ENCODE measurements around the gene SMIM5. TPM values are rescaled to one million over a fixed set of nuclear protein-coding genes. Genes with fewer than 3 reads are reported as not detected.
A peak's percentile ranks its signal among the peaks of the same experiment; 100 is the strongest.

The SMIM5 gene
- total and polyA plus RNA-seq, 2 of the 13 experiments (the other 11 are each of a cell fraction or from before 2014, with no cell fraction given), result not detected

DNA sequence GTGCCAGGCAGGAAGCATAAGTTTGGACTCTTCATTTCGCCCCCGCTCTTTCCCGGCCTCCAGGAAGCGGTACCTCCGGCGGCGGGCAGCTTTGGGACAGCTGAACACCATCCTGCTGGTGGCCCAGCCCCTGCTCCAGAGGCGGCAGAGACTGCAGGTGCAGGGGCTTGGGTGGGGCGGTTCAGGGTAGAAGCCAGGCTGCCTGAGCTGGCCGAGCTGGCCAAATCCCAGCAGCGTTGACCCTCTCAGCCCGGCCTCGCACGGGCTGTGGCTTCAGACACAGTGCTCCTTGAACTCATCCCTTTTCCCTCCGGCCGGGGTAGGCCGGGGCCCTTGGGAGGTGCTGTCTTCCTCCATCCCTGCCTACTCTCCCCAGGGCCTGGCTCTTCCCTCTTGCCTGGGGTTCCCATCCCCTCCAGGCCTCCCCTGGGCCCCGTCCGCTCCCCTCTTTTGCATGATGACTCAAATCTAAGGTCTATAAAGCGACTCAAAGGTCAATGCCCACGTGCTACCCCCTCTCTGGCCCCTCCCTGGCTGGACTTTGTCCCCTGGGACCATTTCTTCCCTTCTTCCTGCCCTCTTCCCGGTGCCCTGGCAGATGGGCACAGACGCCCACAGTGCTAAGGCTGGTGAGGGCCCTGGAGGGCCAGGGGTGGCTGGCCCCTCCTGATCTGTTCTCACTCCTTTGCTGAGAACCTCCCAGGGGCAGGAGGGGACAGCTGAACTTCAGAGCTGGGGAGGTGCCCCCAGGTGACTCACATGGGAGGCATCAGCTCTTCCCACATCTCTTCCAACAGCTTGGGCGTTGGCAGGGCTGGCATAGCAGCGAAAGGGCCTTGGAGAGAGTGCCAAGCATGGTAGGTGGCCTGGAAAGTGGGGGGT, 22.9 kb upstream of the SMIM5 start:
- no peaks in the 10 kb centered on the region for H3K36me3 ChIP-seq (replicated peaks in 1 of 2; ENCODE audit: control insufficient read depth in 1 of 2, insufficient read depth in 2 of 2, low read length in 2 of 2)
- whole genome bisulfite sequencing (ENCODE audit: low lambda C conversion rate), result 2% methylated on average over 21 of the region's 25 CpGs
- peak overlapping the region; percentile 46 to 73 (median 46) for H3K4me3 ChIP-seq (replicated peaks in 1 of 3; ENCODE audit: insufficient read depth in 1 of 3, low read depth in 2 of 3, low read length in 3 of 3)
- no peak for FAIRE-seq
- peak overlapping the region; percentile 55; the same call in 1 of the 2 replicates for H3K9ac ChIP-seq (ENCODE audit: insufficient read depth, low read depth, low read length)
- peaks cover 0 to 2% of the 10 kb centered on the region in 2 experiments; a peak in 1 of 5 replicates for H3K27me3 ChIP-seq (ENCODE audit: control insufficient read depth in 1 of 2, insufficient read depth in 2 of 2, low read length in 2 of 2)
- intact Hi-C loops (cut with micrococcal nuclease; ENCODE audit: unreplicated experiment), result loop anchor here (5.0 kb wide), 1 partner anchor 142 kb away; no protein-coding TSS in a partner anchor
- ATAC-seq, result peak; percentile 60
- no TSS peak for BruUV-seq (replicated peaks)
- DNase-seq (ENCODE audit: low spot score), result peak; percentile 56
- H4K20me1 ChIP-seq (ENCODE audit: insufficient read depth, low read length), result no peaks in the 10 kb centered on the region
- in situ Hi-C loops (cut with HindIII; ENCODE audit: extremely low pct_ligation_motif_present, low pct_unique_long_range_greater_than_20kb), result loop anchor here (10.0 kb wide), 1 partner anchor 144 kb away; no protein-coding TSS in a partner anchor
- H3K79me2 ChIP-seq (ENCODE audit: insufficient read depth, low read length), result no peaks in the 10 kb centered on the region
- H3K4me1 ChIP-seq (ENCODE audit: insufficient read depth, low read length), result peaks cover 51% of the 10 kb centered on the region
- ChIA-PET CTCF (ENCODE audit: low intra/inter-chr PET ratio, low total read pairs) (interaction anchor here (1.5 kb wide), 1 partner anchor 9 kb away, joined by 4 read pairs; no protein-coding TSS in a partner anchor), POLR2A (interaction anchor here (0.6 to 3.3 kb wide), 16 partner anchors 8 to 170 kb away, joined by 3 to 40 read pairs (median 6); partner anchors contain the start of genes SMIM5, TMEM94 and TSEN54)
- peak overlapping the region; percentile 91 for H3K4me2 ChIP-seq (ENCODE audit: low read depth, low read length)
- H3K27ac ChIP-seq (ENCODE audit: extremely low read length, insufficient read depth, low read length), result no peak overlapping the region
- H2AFZ ChIP-seq (ENCODE audit: low read length), result no peak overlapping the region
- no peaks in the 10 kb centered on the region for H3K9me3 ChIP-seq (ENCODE audit: low read length)
- TF ChIP-seq ZNF343 (CRISPR knock-in tag; IDR thresholded peaks at IDR 0.05), result no peak
- TF ChIP-seq, protein P1, sequence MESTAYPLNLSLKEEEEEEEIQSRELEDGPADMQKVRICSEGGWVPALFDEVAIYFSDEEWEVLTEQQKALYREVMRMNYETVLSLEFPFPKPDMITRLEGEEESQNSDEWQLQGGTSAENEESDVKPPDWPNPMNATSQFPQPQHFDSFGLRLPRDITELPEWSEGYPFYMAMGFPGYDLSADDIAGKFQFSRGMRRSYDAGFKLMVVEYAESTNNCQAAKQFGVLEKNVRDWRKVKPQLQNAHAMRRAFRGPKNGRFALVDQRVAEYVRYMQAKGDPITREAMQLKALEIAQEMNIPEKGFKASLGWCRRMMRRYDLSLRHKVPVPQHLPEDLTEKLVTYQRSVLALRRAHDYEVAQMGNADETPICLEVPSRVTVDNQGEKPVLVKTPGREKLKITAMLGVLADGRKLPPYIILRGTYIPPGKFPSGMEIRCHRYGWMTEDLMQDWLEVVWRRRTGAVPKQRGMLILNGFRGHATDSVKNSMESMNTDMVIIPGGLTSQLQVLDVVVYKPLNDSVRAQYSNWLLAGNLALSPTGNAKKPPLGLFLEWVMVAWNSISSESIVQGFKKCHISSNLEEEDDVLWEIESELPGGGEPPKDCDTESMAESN (CRISPR knock-in tag; conservative IDR thresholded peaks at IDR 0.05), result peak; percentile 73
- TF ChIP-seq HMG20A (CRISPR knock-in tag; IDR thresholded peaks at IDR 0.05; ENCODE audit: borderline replicate concordance), result no peak; the same call in 1 of the 2 replicates
- TF ChIP-seq RFX3 (CRISPR knock-in tag; IDR thresholded peaks at IDR 0.05), result no peak
- TF ChIP-seq ZKSCAN5 (CRISPR knock-in tag; IDR thresholded peaks at IDR 0.05), result no peak
- peak; percentile 48; the same call in 1 of the 2 replicates for TF ChIP-seq ZFY (CRISPR knock-in tag; IDR thresholded peaks at IDR 0.05)
- 0 out of 2 replicates have a peak, but pooled peaks have one; percentile 68 for TF ChIP-seq JUN (CRISPR knock-in tag; IDR thresholded peaks at IDR 0.05)
- TF ChIP-seq MEIS2 (CRISPR knock-in tag; IDR thresholded peaks at IDR 0.05), result no peak
- 0 out of 2 replicates have a peak, but pooled peaks have one; percentile 61 for TF ChIP-seq ZNF772 (CRISPR knock-in tag; IDR thresholded peaks at IDR 0.05)
- TF ChIP-seq SRY (CRISPR knock-in tag; IDR thresholded peaks at IDR 0.05), result no peak
- TF ChIP-seq, protein P2, sequence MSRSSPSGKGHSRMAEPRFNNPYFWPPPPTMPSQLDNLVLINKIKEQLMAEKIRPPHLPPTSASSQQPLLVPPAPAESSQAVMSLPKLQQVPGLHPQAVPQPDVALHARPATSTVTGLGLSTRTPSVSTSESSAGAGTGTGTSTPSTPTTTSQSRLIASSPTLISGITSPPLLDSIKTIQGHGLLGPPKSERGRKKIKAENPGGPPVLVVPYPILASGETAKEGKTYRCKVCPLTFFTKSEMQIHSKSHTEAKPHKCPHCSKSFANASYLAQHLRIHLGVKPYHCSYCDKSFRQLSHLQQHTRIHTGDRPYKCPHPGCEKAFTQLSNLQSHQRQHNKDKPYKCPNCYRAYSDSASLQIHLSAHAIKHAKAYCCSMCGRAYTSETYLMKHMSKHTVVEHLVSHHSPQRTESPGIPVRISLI (CRISPR knock-in tag; IDR thresholded peaks at IDR 0.05; ENCODE audit: borderline replicate concordance), result no peak
- no peak for TF ChIP-seq ZFAT (CRISPR knock-in tag; conservative IDR thresholded peaks at IDR 0.05)
- TF ChIP-seq ZNF253 (CRISPR knock-in tag; IDR thresholded peaks at IDR 0.05; ENCODE audit: borderline replicate concordance), result no peak
- TF ChIP-seq HDAC1 (CRISPR knock-in tag; IDR thresholded peaks at IDR 0.05), result peak; percentile 29; the same call in 1 of the 2 replicates
- peak; percentile 55; the same call in 1 of the 2 replicates for TF ChIP-seq REPIN1 (CRISPR knock-in tag; IDR thresholded peaks at IDR 0.05; ENCODE audit: borderline replicate concordance, low read depth)
- no peak for TF ChIP-seq SETDB1 (CRISPR knock-in tag; IDR thresholded peaks at IDR 0.05; ENCODE audit: borderline replicate concordance)
- TF ChIP-seq ZNF563 (CRISPR knock-in tag; IDR thresholded peaks at IDR 0.05), result no peak
- TF ChIP-seq, protein P3, sequence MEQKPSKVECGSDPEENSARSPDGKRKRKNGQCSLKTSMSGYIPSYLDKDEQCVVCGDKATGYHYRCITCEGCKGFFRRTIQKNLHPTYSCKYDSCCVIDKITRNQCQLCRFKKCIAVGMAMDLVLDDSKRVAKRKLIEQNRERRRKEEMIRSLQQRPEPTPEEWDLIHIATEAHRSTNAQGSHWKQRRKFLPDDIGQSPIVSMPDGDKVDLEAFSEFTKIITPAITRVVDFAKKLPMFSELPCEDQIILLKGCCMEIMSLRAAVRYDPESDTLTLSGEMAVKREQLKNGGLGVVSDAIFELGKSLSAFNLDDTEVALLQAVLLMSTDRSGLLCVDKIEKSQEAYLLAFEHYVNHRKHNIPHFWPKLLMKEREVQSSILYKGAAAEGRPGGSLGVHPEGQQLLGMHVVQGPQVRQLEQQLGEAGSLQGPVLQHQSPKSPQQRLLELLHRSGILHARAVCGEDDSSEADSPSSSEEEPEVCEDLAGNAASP (CRISPR knock-in tag; IDR thresholded peaks at IDR 0.05; ENCODE audit: borderline replicate concordance), result peak; percentile 34; the same call in 1 of the 2 replicates
- no peak for TF ChIP-seq ZNF446 (CRISPR knock-in tag; IDR thresholded peaks at IDR 0.05)
- TF ChIP-seq ZNF260 (CRISPR knock-in tag; IDR thresholded peaks at IDR 0.05; ENCODE audit: borderline replicate concordance, low read depth), result no peak

All from HepG2 (cell line).